Measurements from ENCODE around the gene MED13. TPM values are rescaled to one million over a fixed set of nuclear protein-coding genes. Genes with fewer than 3 reads are reported as not detected.
A peak's percentile ranks its signal among the peaks of the same experiment; 100 is the strongest.
"Not testable (repeated sequence)": the region's sequence is repeated elsewhere in the genome, so short reads cannot be mapped to it uniquely, and the experiment has no call there.

The MED13 gene
- total and polyA plus RNA-seq, 5 donors from 2014 or later, result 3.9 to 107 (median 5.9) TPM

DNA sequence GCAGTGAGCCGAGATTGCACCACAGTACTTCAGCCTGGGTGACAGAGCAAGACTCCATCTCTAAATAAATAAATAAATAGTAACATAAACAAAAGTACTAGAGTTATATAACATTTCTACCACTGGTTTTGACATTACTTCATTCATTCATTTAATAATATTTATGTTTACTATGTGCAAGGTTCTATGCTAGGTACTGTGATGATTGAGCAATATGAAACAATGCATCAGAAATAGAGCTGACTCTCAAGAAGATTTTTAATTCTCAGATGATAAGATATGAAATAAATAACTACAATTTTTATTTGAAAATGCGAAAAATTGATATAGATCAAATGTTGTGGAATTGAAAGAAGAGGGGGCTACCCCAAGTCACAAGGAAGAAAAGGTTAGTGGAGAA, 8.9 kb upstream of the MED13 start:
- no peaks in the 10 kb centered on the region for H3K36me3 ChIP-seq (ENCODE audit: control insufficient read depth, insufficient read depth, low read length)
- H3K4me1 ChIP-seq (ENCODE audit: control insufficient read depth, insufficient read depth, low read length, poor library complexity, severe bottlenecking), result no peaks in the 10 kb centered on the region
- ATAC-seq (ENCODE audit: low read depth in 2 of 2) (no peak), DNase-seq (no peak)
- H3K4me3 Mint-ChIP-seq, result no peak overlapping the region
- no peaks in the 10 kb centered on the region for H3K36me3 Mint-ChIP-seq
- no peak overlapping the region for H3K27ac ChIP-seq (ENCODE audit: insufficient read depth, low read length, poor library complexity, severe bottlenecking)
- H3K27me3 ChIP-seq (ENCODE audit: control insufficient read depth, insufficient read depth, low read length), result peaks cover 8% of the 10 kb centered on the region
- H3K27me3 Mint-ChIP-seq, result peaks cover 30% of the 10 kb centered on the region
- H3K4me1 Mint-ChIP-seq, result peaks cover 1 to 11% (median 7%) of the 10 kb centered on the region in 4 donors
- H3K4me3 ChIP-seq (ENCODE audit: low read depth, low read length), result no peak overlapping the region
- H3K9me3 ChIP-seq (ENCODE audit: control insufficient read depth in 2 of 2, low read length in 2 of 2), result no peaks in the 10 kb centered on the region
- H3K27ac Mint-ChIP-seq, result no peak overlapping the region
- H3K9me3 Mint-ChIP-seq, result peaks cover 0 to 2% (median 0%) of the 10 kb centered on the region in 7 donors

DNA sequence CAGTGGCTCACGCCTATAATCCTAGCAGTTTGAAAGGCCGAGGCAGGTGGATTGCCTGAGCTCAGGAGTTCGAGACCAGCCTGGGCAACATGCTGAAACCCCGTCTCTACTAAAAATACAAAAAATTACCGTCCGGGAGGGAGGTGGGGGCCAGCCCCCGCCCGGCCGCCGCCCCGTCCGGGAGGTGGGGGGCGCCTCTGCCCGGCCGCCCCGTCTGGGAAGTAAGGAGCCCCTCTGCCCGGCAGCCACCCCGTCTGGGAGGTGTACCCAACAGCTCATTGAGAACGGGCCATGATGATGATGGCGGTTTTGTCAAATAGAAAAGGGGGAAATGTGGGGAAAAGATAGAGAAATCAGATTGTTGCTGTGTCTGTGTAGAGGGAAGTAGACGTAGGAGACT, 7.8 kb upstream of the MED13 start:
- H3K27me3 ChIP-seq (ENCODE audit: control insufficient read depth, insufficient read depth, low read length); H3K4me3 Mint-ChIP-seq; H3K4me1 ChIP-seq (ENCODE audit: control insufficient read depth, insufficient read depth, low read length, poor library complexity, severe bottlenecking); DNase-seq; ATAC-seq (ENCODE audit: low read depth in 2 of 2); H3K9me3 ChIP-seq (ENCODE audit: control insufficient read depth in 2 of 2, low read length in 2 of 2); H3K9me3 Mint-ChIP-seq; H3K4me3 ChIP-seq (ENCODE audit: low read depth, low read length); H3K36me3 ChIP-seq (ENCODE audit: control insufficient read depth, insufficient read depth, low read length); H3K27ac ChIP-seq (ENCODE audit: insufficient read depth, low read length, poor library complexity, severe bottlenecking); H3K36me3 Mint-ChIP-seq; H3K27ac Mint-ChIP-seq: not testable (repeated sequence)
- Mint-ChIP-seq H3K27me3 (peaks cover 21% of the 10 kb centered on the region), H3K4me1 (peaks cover 1 to 11% (median 7%) of the 10 kb centered on the region in 4 donors)

- Mint-ChIP-seq H3K27ac (no peak overlapping the region), H3K27me3 (peaks cover 9% of the 10 kb centered on the region), H3K36me3 (no peaks in the 10 kb centered on the region), H3K4me3 (no peak overlapping the region), H3K4me1 (peaks cover 4 to 20% (median 10%) of the 10 kb centered on the region in 4 donors), H3K9me3 (peaks cover 0 to 2% (median 0%) of the 10 kb centered on the region in 7 donors)
- Histone ChIP-seq H3K27me3 (ENCODE audit: control insufficient read depth, insufficient read depth, low read length) (peaks cover 3% of the 10 kb centered on the region), H3K9me3 (ENCODE audit: control insufficient read depth in 2 of 2, low read length in 2 of 2) (no peaks in the 10 kb centered on the region), H3K27ac (ENCODE audit: insufficient read depth, low read length, poor library complexity, severe bottlenecking) (no peak overlapping the region), H3K36me3 (ENCODE audit: control insufficient read depth, insufficient read depth, low read length) (no peaks in the 10 kb centered on the region), H3K4me3 (ENCODE audit: low read depth, low read length) (no peak overlapping the region), H3K4me1 (ENCODE audit: control insufficient read depth, insufficient read depth, low read length, poor library complexity, severe bottlenecking) (no peaks in the 10 kb centered on the region)
- ATAC-seq (ENCODE audit: low read depth in 2 of 2) (no peak), DNase-seq (no peak)
Measured at GRCh38 chr17:62070900-62071299, 5.8 kb upstream of the MED13 start.

GRCh38 chr17:62067165-62068145, 2.4 kb upstream of the MED13 start:
- H3K4me1 Mint-ChIP-seq, result peaks cover 15 to 39% (median 21%) of the 10 kb centered on the region in 4 donors
- Histone ChIP-seq H3K36me3 (ENCODE audit: control insufficient read depth, insufficient read depth, low read length) (no peaks in the 10 kb centered on the region), H3K4me3 (ENCODE audit: low read depth, low read length) (no peak overlapping the region), H3K27me3 (ENCODE audit: control insufficient read depth, insufficient read depth, low read length) (no peaks in the 10 kb centered on the region), H3K4me1 (ENCODE audit: control insufficient read depth, insufficient read depth, low read length, poor library complexity, severe bottlenecking) (peaks cover 12% of the 10 kb centered on the region), H3K27ac (ENCODE audit: insufficient read depth, low read length, poor library complexity, severe bottlenecking) (no peak overlapping the region), H3K9me3 (ENCODE audit: control insufficient read depth in 2 of 2, low read length in 2 of 2) (no peaks in the 10 kb centered on the region)
- peak overlapping the region in 1 of 3 donors; percentile 48 for H3K27ac Mint-ChIP-seq
- H3K27me3 Mint-ChIP-seq, result peaks cover 14% of the 10 kb centered on the region
- H3K36me3 Mint-ChIP-seq, result peaks cover 4% of the 10 kb centered on the region
- H3K4me3 Mint-ChIP-seq, result peak overlapping the region in 1 of 4 donors; percentile 96
- H3K9me3 Mint-ChIP-seq, result peaks cover 0 to 3% (median 0%) of the 10 kb centered on the region in 7 donors
- DNase-seq, result no peak
- ATAC-seq (ENCODE audit: low read depth in 2 of 2), result no peak

DNA sequence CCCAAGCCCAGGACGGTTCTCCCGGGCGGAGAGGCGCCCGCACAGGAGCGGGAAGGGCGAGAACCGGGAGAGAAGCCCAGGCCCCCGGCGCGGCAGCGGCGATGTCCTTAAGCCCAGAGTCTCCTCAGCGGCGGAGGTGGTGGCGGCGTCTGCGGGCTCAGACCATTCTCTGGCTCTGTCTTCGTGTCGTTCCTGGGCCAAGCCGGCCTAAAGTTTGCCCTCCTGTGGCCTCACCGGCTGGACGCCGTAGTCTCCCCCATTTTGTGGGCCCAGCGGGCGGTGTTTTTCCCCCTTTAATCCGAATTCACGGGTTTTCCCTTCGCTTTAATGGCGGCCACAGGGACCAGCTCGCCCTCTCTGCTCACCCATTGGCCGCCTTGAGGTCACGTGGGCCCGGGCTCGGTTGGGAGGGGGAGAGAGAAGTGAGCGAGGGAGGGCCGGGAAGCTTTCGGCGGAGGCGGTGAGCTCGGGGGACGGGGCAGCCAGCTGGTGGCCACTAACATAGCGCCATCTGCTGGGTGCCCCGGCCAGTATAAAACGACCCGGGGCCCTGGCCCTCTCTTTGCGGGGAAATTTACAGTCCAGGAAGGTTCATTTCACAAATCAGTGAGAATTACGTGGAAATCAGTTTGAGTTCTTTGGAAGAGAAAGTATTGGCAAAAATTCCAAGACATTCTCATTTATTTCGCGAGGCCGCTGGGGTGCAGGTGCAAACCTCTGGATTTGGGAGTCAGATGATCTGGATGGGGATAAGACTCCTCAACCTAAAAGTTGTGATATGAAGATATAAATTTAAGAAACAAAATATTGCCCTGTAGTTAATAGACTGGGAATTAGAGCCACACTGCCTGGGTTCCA, 762 bp upstream of the MED13 start:
- peak overlapping the region; percentile 98 for H3K27ac ChIP-seq (ENCODE audit: insufficient read depth, low read length, poor library complexity, severe bottlenecking)
- no peaks in the 10 kb centered on the region for H3K27me3 ChIP-seq (ENCODE audit: control insufficient read depth, insufficient read depth, low read length)
- H3K4me1 ChIP-seq (ENCODE audit: control insufficient read depth, insufficient read depth, low read length, poor library complexity, severe bottlenecking), result peaks cover 28% of the 10 kb centered on the region
- peaks cover 14% of the 10 kb centered on the region for H3K27me3 Mint-ChIP-seq
- H3K9me3 ChIP-seq (ENCODE audit: control insufficient read depth in 2 of 2, low read length in 2 of 2), result no peaks in the 10 kb centered on the region
- H3K9me3 Mint-ChIP-seq, result peaks cover 0 to 3% (median 0%) of the 10 kb centered on the region in 7 donors
- H3K4me1 Mint-ChIP-seq, result peaks cover 9 to 38% (median 32%) of the 10 kb centered on the region in 4 donors
- peaks cover 6% of the 10 kb centered on the region for H3K36me3 Mint-ChIP-seq
- H3K4me3 Mint-ChIP-seq, result peak overlapping the region; percentile 96 to 100 (median 99)
- peak overlapping the region; percentile 96 to 99 (median 99) for H3K27ac Mint-ChIP-seq
- H3K36me3 ChIP-seq (ENCODE audit: control insufficient read depth, insufficient read depth, low read length), result peaks cover 7% of the 10 kb centered on the region
- ATAC-seq (ENCODE audit: low read depth in 2 of 2), result peak; percentile 97 to 98
- peak; percentile 96 to 98 (median 98) for DNase-seq
- peak overlapping the region; percentile 74 for H3K4me3 ChIP-seq (ENCODE audit: low read depth, low read length)

GRCh38 chr17:62064029-62064790, 868 bp downstream of the MED13 start:
- Mint-ChIP-seq H3K36me3 (peaks cover 11% of the 10 kb centered on the region), H3K4me1 (peaks cover 12 to 50% (median 41%) of the 10 kb centered on the region in 4 donors), H3K9me3 (peaks cover 0 to 3% (median 0%) of the 10 kb centered on the region in 7 donors), H3K27me3 (peaks cover 14% of the 10 kb centered on the region), H3K4me3 (peak overlapping the region; percentile 96 to 99 (median 98)), H3K27ac (peak overlapping the region; percentile 96 to 99 (median 97))
- DNase-seq (peak in 2 of 3 donors; percentile 36 to 79), ATAC-seq (ENCODE audit: low read depth in 2 of 2) (peak in 1 of 2 donors; percentile 25)
- Histone ChIP-seq H3K36me3 (ENCODE audit: control insufficient read depth, insufficient read depth, low read length) (peaks cover 15% of the 10 kb centered on the region), H3K27me3 (ENCODE audit: control insufficient read depth, insufficient read depth, low read length) (no peaks in the 10 kb centered on the region), H3K9me3 (ENCODE audit: control insufficient read depth in 2 of 2, low read length in 2 of 2) (no peaks in the 10 kb centered on the region), H3K4me1 (ENCODE audit: control insufficient read depth, insufficient read depth, low read length, poor library complexity, severe bottlenecking) (peaks cover 42% of the 10 kb centered on the region), H3K27ac (ENCODE audit: insufficient read depth, low read length, poor library complexity, severe bottlenecking) (peak overlapping the region; percentile 98), H3K4me3 (ENCODE audit: low read depth, low read length) (peak overlapping the region; percentile 97)

DNA sequence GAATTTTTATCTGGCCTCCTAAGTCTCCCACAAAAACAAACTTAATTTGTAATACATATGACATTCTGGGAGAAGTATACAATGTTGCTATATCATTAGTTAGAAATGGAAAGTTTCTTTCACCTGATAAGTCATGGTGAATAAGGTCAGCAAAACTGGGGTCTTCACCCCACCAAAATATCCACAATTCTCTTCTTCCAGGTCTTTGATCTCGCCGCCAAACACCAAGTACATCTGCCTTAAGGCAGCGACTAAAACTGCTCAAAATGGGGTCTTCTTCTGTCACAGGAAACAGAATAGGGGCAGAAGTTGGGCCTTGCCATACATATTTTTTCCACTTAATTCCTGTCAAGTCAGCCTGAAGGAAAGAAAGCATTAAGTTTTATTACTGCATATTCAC, 2.1 kb downstream of the MED13 start:
- Mint-ChIP-seq H3K27ac (peak overlapping the region; percentile 37 to 79 (median 57)), H3K4me3 (peak overlapping the region; percentile 96 to 99 (median 98)), H3K9me3 (peaks cover 0 to 3% (median 0%) of the 10 kb centered on the region in 7 donors), H3K27me3 (peaks cover 12% of the 10 kb centered on the region), H3K4me1 (peaks cover 13 to 62% (median 50%) of the 10 kb centered on the region in 4 donors), H3K36me3 (peaks cover 14% of the 10 kb centered on the region)
- ATAC-seq (ENCODE audit: low read depth in 2 of 2) (no peak), DNase-seq (no peak)
- Histone ChIP-seq H3K9me3 (ENCODE audit: control insufficient read depth in 2 of 2, low read length in 2 of 2) (no peaks in the 10 kb centered on the region), H3K27ac (ENCODE audit: insufficient read depth, low read length, poor library complexity, severe bottlenecking) (no peak overlapping the region), H3K4me1 (ENCODE audit: control insufficient read depth, insufficient read depth, low read length, poor library complexity, severe bottlenecking) (peaks cover 44% of the 10 kb centered on the region), H3K27me3 (ENCODE audit: control insufficient read depth, insufficient read depth, low read length) (no peaks in the 10 kb centered on the region), H3K36me3 (ENCODE audit: control insufficient read depth, insufficient read depth, low read length) (peaks cover 23% of the 10 kb centered on the region), H3K4me3 (ENCODE audit: low read depth, low read length) (peak overlapping the region; percentile 97)
